ENCODE results near the gene MSH5.

The MSH5 gene

GRCh38 chr6:31719001-31719400 lies 20.8 kb upstream of the MSH5 start:
- no peak for TF ChIP-seq CTCF (IDR thresholded peaks at IDR 0.05; ENCODE audit: low read depth, low read length)
- in situ Hi-C loops (cut with HindIII; ENCODE audit: low sequenced_read_pairs) = no loop called here
- H3K4me3 ChIP-seq (ENCODE audit: low read depth, low read length) = no peak overlapping the region
- DNase-seq (ENCODE audit: low read depth, low spot score) = no peak

GRCh38 chr6:31720196-31720770 lies 19.5 kb upstream of the MSH5 start:
- in situ Hi-C loops (cut with HindIII; ENCODE audit: low sequenced_read_pairs) = no loop called here
- no peak for DNase-seq (ENCODE audit: low read depth, low spot score)

GRCh38 chr6:31721351-31722020 lies 18.3 kb upstream of the MSH5 start, which contains the start of gene LY6G6C:
Gene LY6G6C (minus strand): TSS chr6:31721746. CDS start chr6:31721679, 67 bp downstream.
- no peak within 1 kb of the TSS for H3K4me3 ChIP-seq (ENCODE audit: low read depth, low read length)
- no peak for TF ChIP-seq CTCF (IDR thresholded peaks at IDR 0.05; ENCODE audit: low read depth, low read length)
- DNase-seq (ENCODE audit: low read depth, low spot score) = no peak
- in situ Hi-C loops (cut with HindIII; ENCODE audit: low sequenced_read_pairs) = no loop called here

More at GRCh38 chr6:31720196-31720770, 19.5 kb upstream of the MSH5 start:
- no peak for TF ChIP-seq CTCF (IDR thresholded peaks at IDR 0.05; ENCODE audit: low read depth, low read length)
- no peak overlapping the region for H3K4me3 ChIP-seq (ENCODE audit: low read depth, low read length)

- in situ Hi-C loops (cut with HindIII; ENCODE audit: low sequenced_read_pairs) = no loop called here
- H3K4me3 ChIP-seq (ENCODE audit: low read depth, low read length) = no peak overlapping the region
- no peak for TF ChIP-seq CTCF (IDR thresholded peaks at IDR 0.05; ENCODE audit: low read depth, low read length)
- DNase-seq (ENCODE audit: low read depth, low spot score) = no peak
These were observed 17.6 kb upstream of the MSH5 start for GRCh38 chr6:31722173-31722572.

- no peak within 1 kb of the TSS for H3K4me3 ChIP-seq (ENCODE audit: low read depth, low read length)
- TF ChIP-seq CTCF (IDR thresholded peaks at IDR 0.05; ENCODE audit: low read depth, low read length) = no peak
- in situ Hi-C loops (cut with HindIII; ENCODE audit: low sequenced_read_pairs) = no loop called here
- no peak for DNase-seq (ENCODE audit: low read depth, low spot score)
These were observed 16.4 kb upstream of the MSH5 start, which contains the start of gene MPIG6B for GRCh38 chr6:31723245-31723979. Gene MPIG6B (plus strand): TSS chr6:31723373. CDS start chr6:31723384, 11 bp downstream.

GRCh38 chr6:31723980-31724691 lies 15.7 kb upstream of the MSH5 start:
- DNase-seq (ENCODE audit: low read depth, low spot score) = no peak
- no peak overlapping the region for H3K4me3 ChIP-seq (ENCODE audit: low read depth, low read length)
- in situ Hi-C loops (cut with HindIII; ENCODE audit: low sequenced_read_pairs) = no loop called here
- TF ChIP-seq CTCF (IDR thresholded peaks at IDR 0.05; ENCODE audit: low read depth, low read length) = no peak

Measured in astrocyte of the spinal cord (primary cell).